ENCODE measurements around the gene CP. TPM values are rescaled to one million over a fixed set of nuclear protein-coding genes. Genes with fewer than 3 reads are reported as not detected.

Gene CP
- total RNA-seq, 2 experiments from 2014 or later = not detected

- ChIA-PET CTCF (ENCODE audit: unreplicated experiment) (no interaction called here), POLR2A (interaction anchor here (0.9 kb wide), 1 partner anchor 10 kb away, joined by 3 read pairs; no protein-coding TSS in a partner anchor)
- no peak for DNase-seq (ENCODE audit: low spot score)
- TF ChIP-seq, protein P1, sequence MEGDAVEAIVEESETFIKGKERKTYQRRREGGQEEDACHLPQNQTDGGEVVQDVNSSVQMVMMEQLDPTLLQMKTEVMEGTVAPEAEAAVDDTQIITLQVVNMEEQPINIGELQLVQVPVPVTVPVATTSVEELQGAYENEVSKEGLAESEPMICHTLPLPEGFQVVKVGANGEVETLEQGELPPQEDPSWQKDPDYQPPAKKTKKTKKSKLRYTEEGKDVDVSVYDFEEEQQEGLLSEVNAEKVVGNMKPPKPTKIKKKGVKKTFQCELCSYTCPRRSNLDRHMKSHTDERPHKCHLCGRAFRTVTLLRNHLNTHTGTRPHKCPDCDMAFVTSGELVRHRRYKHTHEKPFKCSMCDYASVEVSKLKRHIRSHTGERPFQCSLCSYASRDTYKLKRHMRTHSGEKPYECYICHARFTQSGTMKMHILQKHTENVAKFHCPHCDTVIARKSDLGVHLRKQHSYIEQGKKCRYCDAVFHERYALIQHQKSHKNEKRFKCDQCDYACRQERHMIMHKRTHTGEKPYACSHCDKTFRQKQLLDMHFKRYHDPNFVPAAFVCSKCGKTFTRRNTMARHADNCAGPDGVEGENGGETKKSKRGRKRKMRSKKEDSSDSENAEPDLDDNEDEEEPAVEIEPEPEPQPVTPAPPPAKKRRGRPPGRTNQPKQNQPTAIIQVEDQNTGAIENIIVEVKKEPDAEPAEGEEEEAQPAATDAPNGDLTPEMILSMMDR (conservative IDR thresholded peaks at IDR 0.05; ENCODE audit: low read length) = no peak
- TF ChIP-seq EZH2phosphoT487 (IDR thresholded peaks at IDR 0.05; ENCODE audit: borderline replicate concordance, low read depth, low read length) = no peak
- intact Hi-C loops (cut with micrococcal nuclease; ENCODE audit: unreplicated experiment) = no loop called here
- H3K9me2 ChIP-seq (ENCODE audit: insufficient read depth, low read length) = no peaks in the 10 kb centered on the region
- peaks cover 44% of the 10 kb centered on the region for H3K4me1 ChIP-seq (ENCODE audit: insufficient read depth, low read length, poor library complexity, severe bottlenecking)
- no peaks in the 10 kb centered on the region for H3K9me3 ChIP-seq (ENCODE audit: low read length)
- H3K4me3 ChIP-seq (ENCODE audit: low read depth, low read length, poor library complexity, severe bottlenecking) = no peak overlapping the region
- no peaks in the 10 kb centered on the region for H3K36me3 ChIP-seq (ENCODE audit: insufficient read depth, low read length)
- no peaks in the 10 kb centered on the region for H4K20me1 ChIP-seq (ENCODE audit: insufficient read depth, low read length)
- BruUV-seq (replicated peaks) = no TSS peak
- H2AFZ ChIP-seq (ENCODE audit: low read length) = no peak overlapping the region
- no peak overlapping the region for H3K4me2 ChIP-seq (ENCODE audit: low read length)
- no peak overlapping the region for H3K27ac ChIP-seq (ENCODE audit: low read depth, low read length, poor library complexity, severe bottlenecking)
- H3K79me2 ChIP-seq (ENCODE audit: insufficient read depth, low read depth, low read length) = no peaks in the 10 kb centered on the region
These were observed 29.6 kb upstream of the CP start for GRCh38 chr3:149251186-149251585.

DNA sequence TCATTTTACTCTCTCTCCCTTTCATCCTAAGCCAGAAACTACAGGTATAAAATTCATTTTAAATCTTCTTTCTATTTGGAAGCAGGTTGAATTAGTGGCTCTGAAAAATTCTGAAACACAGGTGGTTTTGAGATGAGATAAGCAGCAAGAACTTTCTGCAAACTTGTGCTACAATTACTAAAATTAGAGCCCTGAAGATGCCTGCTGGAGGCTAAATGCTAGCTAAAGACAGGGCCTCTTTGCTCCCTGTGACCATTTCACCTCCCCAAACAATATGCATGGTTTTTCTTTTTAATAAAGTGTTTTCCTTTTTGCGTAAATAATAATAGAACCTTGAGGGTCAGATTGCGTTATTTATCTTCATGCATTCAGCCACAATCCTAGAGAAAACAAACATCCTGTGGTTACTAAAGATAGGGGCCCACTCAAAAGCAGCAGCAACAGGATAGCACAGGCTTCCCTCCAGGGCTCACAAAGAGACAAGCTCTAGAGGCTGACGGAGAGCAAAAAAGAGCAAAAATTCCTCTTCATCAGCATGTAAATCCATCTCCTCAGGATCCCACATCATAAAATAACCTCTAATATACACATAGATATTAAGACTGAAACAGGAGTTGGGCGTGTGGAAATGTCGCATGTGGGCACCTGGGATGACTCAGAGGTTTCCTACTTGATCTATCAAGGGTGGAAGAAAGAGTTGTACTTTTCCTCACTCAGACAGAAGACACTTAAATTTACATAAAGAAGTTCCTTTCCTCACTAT is 26.5 kb upstream of the CP start:
- peaks cover 75% of the 10 kb centered on the region for H3K4me1 ChIP-seq (ENCODE audit: insufficient read depth, low read length, poor library complexity, severe bottlenecking)
- no peaks in the 10 kb centered on the region for H4K20me1 ChIP-seq (ENCODE audit: insufficient read depth, low read length)
- peak; percentile 49 for DNase-seq (ENCODE audit: low spot score)
- peak overlapping the region; percentile 35 for H3K4me3 ChIP-seq (ENCODE audit: low read depth, low read length, poor library complexity, severe bottlenecking)
- CTCF ChIA-PET (ENCODE audit: unreplicated experiment) = no interaction called here
- TF ChIP-seq EZH2phosphoT487 (IDR thresholded peaks at IDR 0.05; ENCODE audit: borderline replicate concordance, low read depth, low read length) = no peak
- TF ChIP-seq, protein P1 (conservative IDR thresholded peaks at IDR 0.05; ENCODE audit: low read length) = no peak
- no peaks in the 10 kb centered on the region for H3K36me3 ChIP-seq (ENCODE audit: insufficient read depth, low read length)
- peak overlapping the region; percentile 53 for H3K27ac ChIP-seq (ENCODE audit: low read depth, low read length, poor library complexity, severe bottlenecking)
- H3K4me2 ChIP-seq (ENCODE audit: low read length) = peak overlapping the region; percentile 80
- no peaks in the 10 kb centered on the region for H3K9me3 ChIP-seq (ENCODE audit: low read length)
- no peaks in the 10 kb centered on the region for H3K79me2 ChIP-seq (ENCODE audit: insufficient read depth, low read depth, low read length)
- BruUV-seq (replicated peaks) = no TSS peak
- POLR2A ChIA-PET = interaction anchor here (0.5 to 0.7 kb wide), 5 partner anchors 12 to 42 kb away, joined by 3 to 6 read pairs (median 3); no protein-coding TSS in a partner anchor
- intact Hi-C loops (cut with micrococcal nuclease; ENCODE audit: unreplicated experiment) = loop anchor here (2.0 kb wide), 1 partner anchor 19 kb away; no protein-coding TSS in a partner anchor
- no peaks in the 10 kb centered on the region for H3K9me2 ChIP-seq (ENCODE audit: insufficient read depth, low read length)
- peak overlapping the region; percentile 80; the same call in 1 of the 2 replicates for H2AFZ ChIP-seq (ENCODE audit: low read length)
